Ovary (tissue), 9 donors: ENCODE results near the gene ARVCF. TPM values are rescaled to one million over a fixed set of nuclear protein-coding genes. Genes with fewer than 3 reads are reported as not detected.

ENCODE experiments used
- DNase-seq, 5 donors: peaks; one replicate each; pipeline ENCODE4 v3.0.0-alpha.2; 2019 to 2020
- H3K27ac ChIP-seq, 2 donors: fragments of 200-600 bp; one replicate each; pipeline versions ENCODE4 v1.5.1 to v1.8.0; 2019 to 2022
- H3K27me3 ChIP-seq: fragments of 200-600 bp; one replicate; pipeline ENCODE4 v1.8.0; 2022
- H3K36me3 ChIP-seq: fragments of 200-600 bp; sonication (generic); one replicate; pipeline ENCODE4 v1.5.1; 2019
- H3K4me1 ChIP-seq: one replicate; pipeline ENCODE4 v1.8.1; 2013; ENCODE audit warnings: mild to moderate bottlenecking, moderate library complexity; ENCODE audit not compliant: insufficient read depth
- H3K4me3 ChIP-seq: fragments of 200-600 bp; sonication (generic); one replicate; pipeline ENCODE4 v1.5.1; 2017
- H3K9me3 ChIP-seq, 2 donors: fragments of 200-600 bp in 1 of 2; sonication (generic) in 1 of 2; one replicate each; pipeline versions ENCODE4 v1.5.1 to v1.8.1; 2013 to 2019; ENCODE audit warnings: mild to moderate bottlenecking in 1 of 2, moderate library complexity in 1 of 2
- CTCF ChIP-seq, 3 donors: fragments of 450-650 bp in 2 of 3; fragments of 200-600 bp in 1 of 3; IDR thresholded peaks; one replicate each; pipeline versions ENCODE4 v1.5.1 to v1.8.0; 2016 to 2022; ENCODE audit warnings: antibody characterized with exemption in 3 of 3, mild to moderate bottlenecking in 1 of 3
- EP300 ChIP-seq: sonication (generic); formaldehyde crosslinking; IDR thresholded peaks from one replicate; pipeline ENCODE4 v1.6.1; 2017; ENCODE audit warnings: antibody characterized with exemption
- POLR2A ChIP-seq: fragments of 450-650 bp; IDR thresholded peaks from one replicate; pipeline ENCODE4 v1.6.1; 2017; ENCODE audit warnings: antibody characterized with exemption, mild to moderate bottlenecking, moderate library complexity
- WGBS, 3 donors: extraction: QIAGEN DNeasy Blood & Tissue Kit in 1 of 3; methylation state at CpG; one replicate each; pipeline versions ENCODE4 v1.1.5 to v1.1.7; 2013 to 2017; 5-methylcytosine and 5-hydroxymethylcytosine counted together
- intact Hi-C, 4 donors: fragments of 100-400 bp; cut with DNase I; formaldehyde crosslinking; loops; one replicate each; pipeline versions ENCODE4 v1.11.0 to v1.15.1; 2022 to 2023
- polyA plus RNA-seq, 2 donors: library from polyadenylated mRNA; stranded (reverse); fragments of 200-250 nt in 1 of 2; fragments of 350-450 nt in 1 of 2; fragmentation: Illumina TruSeq in 1 of 2; extraction: RNeasy Lipid Tissue Mini Kit (QIAGEN cat#74804) in 1 of 2; gene quantifications; one replicate each; pipeline ENCODE4 v1.2.3, GENCODE V29; 2013 to 2014
- total RNA-seq, 7 donors: library from RNA; depleted of rRNA in 2 of 7; stranded (reverse); fragments of >200 nt in 2 of 7; fragmentation: NEBNext Ultra II Directional in 3 of 7; extraction: Animal tissue kit (Norgen Biotek cat#: 25700) in 3 of 7; gene quantifications; one replicate each; pipeline versions ENCODE4 v1.1.0 to v1.2.4, GENCODE V29; 2016 to 2023
- donor health status: DM: no; HTN: no; CAD: no; lungs with moderate emphysema.
- donor health status: DM: no; HTN: no; CAD: no.
- donor health status: Bipolar disorder and iron deficiency.
- donor health status: DM: yes; HTN: yes; CAD: no.
- donor health status: DM: no; HTN: no; CAD: no.
- donor health status: DM: yes; HTN: yes; CAD: no.

Gene ARVCF
- total and polyA plus RNA-seq, 9 donors: 0.42 to 23.8 (median 14.0) TPM

- TF ChIP-seq CTCF (IDR thresholded peaks at IDR 0.05) (no peak), EP300 (no peak)
- H3K9me3 ChIP-seq: no peaks in the 10 kb centered on the region
- intact Hi-C loops: no loop called here
- peak overlapping the region in 1 of 2 donors; percentile 72 for H3K27ac ChIP-seq
- 45 to 68% (median 46%) methylated on average over 9 of the region's 9 CpGs for WGBS, 3 donors
- H3K27me3 ChIP-seq: no peaks in the 10 kb centered on the region
- DNase-seq: no peak
- no peak overlapping the region for H3K4me3 ChIP-seq
- H3K4me1 ChIP-seq: peaks cover 27% of the 10 kb centered on the region
- H3K36me3 ChIP-seq: no peaks in the 10 kb centered on the region
Measured at GRCh38 chr22:19948057-19948760, 68.4 kb downstream of the ARVCF start.

- Histone ChIP-seq H3K4me3 (peak overlapping the region; percentile 75), H3K36me3 (no peaks in the 10 kb centered on the region), H3K27me3 (no peaks in the 10 kb centered on the region), H3K4me1 (peaks cover 20% of the 10 kb centered on the region), H3K27ac (peak overlapping the region; percentile 97 to 98), H3K9me3 (no peaks in the 10 kb centered on the region)
- intact Hi-C loops: loop anchor here in 1 of 4 donors (5.0 kb wide), 1 partner anchor 91 kb away; the partner anchor contains the start of genes GNB1L and RTL10
- 15 to 25% (median 25%) methylated on average over 11 of the region's 11 CpGs for WGBS, 3 donors
- DNase-seq: peak in 2 of 5 donors; percentile 66 to 69
- TF ChIP-seq CTCF (IDR thresholded peaks at IDR 0.05) (no peak), EP300 (no peak), POLR2A (no peak)
Measured at GRCh38 chr22:19943082-19944026, 73.3 kb downstream of the ARVCF start.

GRCh38 chr22:19942157-19943081 lies 74.2 kb downstream of the ARVCF start:
- no peak for TF ChIP-seq CTCF (IDR thresholded peaks at IDR 0.05)
- no peak for TF ChIP-seq EP300
- no peak for TF ChIP-seq POLR2A
- Histone ChIP-seq H3K27ac (peak overlapping the region; percentile 97 to 98), H3K9me3 (no peaks in the 10 kb centered on the region), H3K4me3 (peak overlapping the region; percentile 75), H3K27me3 (no peaks in the 10 kb centered on the region), H3K4me1 (peaks cover 19% of the 10 kb centered on the region), H3K36me3 (no peaks in the 10 kb centered on the region)
- intact Hi-C loops: loop anchor here in 1 of 4 donors (5.0 kb wide), 1 partner anchor 90 kb away; the partner anchor contains the start of genes GNB1L and RTL10
- DNase-seq: peak; percentile 60 to 79 (median 68)
- WGBS, 3 donors: 1 to 2% (median 2%) methylated on average over 8 of the region's 8 CpGs
